NB4 (cell line): ENCODE data around the gene ERBB4.

Experiments used
- DNase-seq: peaks from one replicate; pipeline ENCODE4 v3.0.0; 2010; ENCODE audit warnings: low read depth
- H3K4me3 ChIP-seq: one replicate; pipeline ENCODE4 v1.5.1; 2011; ENCODE audit warnings: mild to moderate bottlenecking, low read depth, low read length, moderate library complexity
- MYC ChIP-seq: IDR thresholded peaks from 2 replicates; pipeline ENCODE4 v1.6.1; 2011; ENCODE audit warnings: low read depth, low read length
- POLR2A ChIP-seq: IDR thresholded peaks from 2 replicates; pipeline ENCODE4 v1.6.1; 2011; ENCODE audit warnings: mild to moderate bottlenecking; ENCODE audit not compliant: insufficient read length; ENCODE audit errors: extremely low read depth
- TF ChIP-seq, protein P1 (sequence below): IDR thresholded peaks from 2 replicates; pipeline ENCODE4 v1.6.1; 2011; ENCODE audit warnings: low read depth, low read length
- TF ChIP-seq, protein P2 (sequence below): IDR thresholded peaks from one replicate; pipeline ENCODE4 v1.5.1; 2012; ENCODE audit warnings: low read depth, low read length

ERBB4 gene

DNA sequence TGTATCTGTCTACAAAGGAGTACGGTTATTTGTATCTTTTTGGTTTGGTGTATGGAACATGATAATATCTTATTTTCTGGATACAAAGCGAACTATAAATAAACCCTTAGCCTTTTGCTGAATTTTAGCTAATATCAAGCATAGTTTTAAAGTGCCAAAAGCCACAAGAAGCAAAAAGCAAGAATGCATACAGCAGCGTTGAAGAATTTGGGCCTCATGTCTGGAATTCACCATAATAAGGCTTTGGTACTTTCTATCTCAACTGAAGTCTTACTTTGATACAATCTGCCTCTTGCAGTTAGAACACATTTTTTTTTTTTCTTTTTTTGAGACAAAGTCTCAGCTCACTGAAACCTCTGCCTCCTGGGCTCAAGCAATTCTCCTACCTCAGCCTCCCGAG, 151.5 kb downstream of the ERBB4 start:
- DNase-seq = no peak
- TF ChIP-seq MYC (no peak), POLR2A (no peak)
- TF ChIP-seq, protein P1, sequence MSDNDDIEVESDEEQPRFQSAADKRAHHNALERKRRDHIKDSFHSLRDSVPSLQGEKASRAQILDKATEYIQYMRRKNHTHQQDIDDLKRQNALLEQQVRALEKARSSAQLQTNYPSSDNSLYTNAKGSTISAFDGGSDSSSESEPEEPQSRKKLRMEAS = no peak
- TF ChIP-seq, protein P2, sequence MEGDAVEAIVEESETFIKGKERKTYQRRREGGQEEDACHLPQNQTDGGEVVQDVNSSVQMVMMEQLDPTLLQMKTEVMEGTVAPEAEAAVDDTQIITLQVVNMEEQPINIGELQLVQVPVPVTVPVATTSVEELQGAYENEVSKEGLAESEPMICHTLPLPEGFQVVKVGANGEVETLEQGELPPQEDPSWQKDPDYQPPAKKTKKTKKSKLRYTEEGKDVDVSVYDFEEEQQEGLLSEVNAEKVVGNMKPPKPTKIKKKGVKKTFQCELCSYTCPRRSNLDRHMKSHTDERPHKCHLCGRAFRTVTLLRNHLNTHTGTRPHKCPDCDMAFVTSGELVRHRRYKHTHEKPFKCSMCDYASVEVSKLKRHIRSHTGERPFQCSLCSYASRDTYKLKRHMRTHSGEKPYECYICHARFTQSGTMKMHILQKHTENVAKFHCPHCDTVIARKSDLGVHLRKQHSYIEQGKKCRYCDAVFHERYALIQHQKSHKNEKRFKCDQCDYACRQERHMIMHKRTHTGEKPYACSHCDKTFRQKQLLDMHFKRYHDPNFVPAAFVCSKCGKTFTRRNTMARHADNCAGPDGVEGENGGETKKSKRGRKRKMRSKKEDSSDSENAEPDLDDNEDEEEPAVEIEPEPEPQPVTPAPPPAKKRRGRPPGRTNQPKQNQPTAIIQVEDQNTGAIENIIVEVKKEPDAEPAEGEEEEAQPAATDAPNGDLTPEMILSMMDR = no peak
- H3K4me3 ChIP-seq = no peak overlapping the region

DNA sequence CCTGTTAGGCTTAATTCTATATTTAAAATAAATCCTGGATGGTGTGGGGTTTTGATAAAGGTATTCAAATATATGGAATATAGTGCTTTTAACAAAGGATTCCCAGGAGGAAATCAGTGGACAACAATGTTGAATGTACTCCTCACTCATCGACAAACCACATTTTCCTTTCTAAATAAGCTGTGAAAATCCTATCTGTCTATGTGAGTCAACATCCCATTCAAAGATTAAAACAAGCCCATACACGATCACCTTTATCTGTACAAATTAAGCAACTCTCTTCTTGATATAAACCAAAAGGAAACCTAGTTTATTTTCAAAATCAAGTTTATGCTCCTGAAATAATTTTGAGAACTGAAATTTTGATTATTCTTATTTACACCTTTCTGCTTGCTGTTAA, 153.4 kb downstream of the ERBB4 start:
- TF ChIP-seq POLR2A (no peak), MYC (no peak)
- TF ChIP-seq, protein P1 = no peak
- TF ChIP-seq, protein P2 = no peak
- no peak overlapping the region for H3K4me3 ChIP-seq
- DNase-seq = no peak

DNA sequence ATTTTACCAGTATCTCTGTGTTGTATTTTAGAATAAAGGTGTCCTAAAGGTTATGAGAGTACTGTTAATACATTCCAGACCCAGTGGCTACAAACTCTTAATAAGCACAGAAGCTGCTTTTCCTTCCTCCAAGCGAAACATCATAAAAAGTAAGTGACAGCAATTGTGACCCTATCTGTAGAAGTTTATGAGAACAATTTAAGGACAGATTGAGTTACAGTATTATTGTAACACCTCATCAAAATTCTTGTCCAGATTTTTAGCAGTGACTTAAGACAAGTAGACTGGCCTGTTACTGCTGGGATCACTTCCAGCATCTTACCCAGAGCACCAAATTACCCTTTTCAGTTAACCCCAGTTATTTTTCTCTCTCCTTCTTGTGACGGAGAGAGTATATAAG, 154.6 kb downstream of the ERBB4 start:
- H3K4me3 ChIP-seq = no peak overlapping the region
- no peak for TF ChIP-seq MYC
- TF ChIP-seq, protein P1 = no peak
- TF ChIP-seq, protein P2 = no peak
- TF ChIP-seq POLR2A = no peak
- no peak for DNase-seq

DNA sequence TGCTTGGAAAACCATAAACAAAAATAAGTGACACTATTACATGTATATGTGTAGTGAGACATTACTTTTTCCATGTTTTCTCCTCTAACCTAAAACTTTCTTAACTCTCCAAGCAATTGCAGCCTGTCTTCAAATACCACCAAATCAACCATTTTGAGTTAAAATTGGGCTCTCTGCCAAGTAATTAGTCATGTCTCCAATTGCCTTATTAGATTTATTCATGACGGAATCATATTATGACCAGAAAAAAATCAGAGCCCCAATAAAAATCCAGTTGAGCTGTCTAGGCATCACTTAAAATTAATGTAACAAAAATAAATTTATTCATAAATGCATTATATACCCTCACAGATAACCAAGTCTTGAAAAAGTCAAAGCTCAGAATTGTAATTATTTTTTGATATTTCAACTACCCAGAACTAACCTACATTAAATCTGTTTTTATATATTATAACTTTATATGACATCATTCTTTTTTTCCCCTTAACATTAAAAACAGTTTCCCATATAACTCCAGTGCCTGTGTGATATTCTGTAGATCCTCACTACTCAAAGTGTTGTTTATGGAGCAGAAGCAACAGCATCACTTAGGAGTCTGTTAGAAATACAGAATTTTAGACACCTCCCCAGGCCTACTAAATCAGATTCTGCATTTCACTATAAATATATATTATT, 157.0 kb downstream of the ERBB4 start:
- DNase-seq = no peak
- no peak overlapping the region for H3K4me3 ChIP-seq
- TF ChIP-seq, protein P1 = no peak
- no peak for TF ChIP-seq MYC
- no peak for TF ChIP-seq POLR2A

DNA sequence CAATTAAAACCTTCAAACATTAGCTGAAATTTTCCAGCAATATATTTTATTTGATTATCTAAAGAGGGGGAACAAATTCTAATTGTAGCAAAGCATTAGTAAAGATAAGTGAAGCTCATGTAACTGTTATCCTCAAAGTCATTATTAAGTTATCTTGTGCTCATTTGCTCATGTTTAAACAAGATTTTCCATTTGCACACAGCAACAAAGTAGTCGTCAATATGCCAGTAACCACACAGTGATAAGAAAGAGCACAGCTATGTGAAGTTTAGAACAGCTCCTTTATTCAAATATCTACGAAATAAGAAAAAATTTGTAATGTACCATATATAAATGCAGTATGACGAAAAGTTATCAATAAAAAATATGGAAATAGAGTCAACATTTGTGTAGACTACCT, 159.5 kb downstream of the ERBB4 start:
- DNase-seq = no peak
- TF ChIP-seq, protein P1 = no peak
- TF ChIP-seq MYC (no peak), POLR2A (no peak)
- TF ChIP-seq, protein P2 = no peak
- no peak overlapping the region for H3K4me3 ChIP-seq

DNA sequence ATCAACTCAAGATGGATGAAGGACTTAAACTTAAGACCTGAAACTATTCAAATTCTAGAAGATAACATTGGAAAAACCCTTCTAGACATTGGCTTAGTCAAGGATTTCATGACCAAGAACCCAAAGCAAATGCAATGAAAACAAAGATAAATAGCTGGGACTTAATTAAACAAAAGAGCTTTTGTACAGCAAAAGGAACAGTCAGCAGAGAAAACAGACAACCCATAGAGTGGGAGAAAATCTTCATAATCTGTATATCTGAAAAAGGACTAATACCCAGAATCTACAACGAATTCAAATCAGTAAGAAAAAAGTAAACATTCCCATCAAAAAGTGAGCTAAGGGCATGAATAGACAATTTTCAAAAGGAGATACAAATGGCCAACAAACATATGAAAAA, 171.2 kb downstream of the ERBB4 start:
- DNase-seq = no peak
- TF ChIP-seq, protein P1 = no peak
- TF ChIP-seq POLR2A (no peak), MYC (no peak)
- TF ChIP-seq, protein P2 = no peak
- H3K4me3 ChIP-seq = no peak overlapping the region
